GM21447 (cell line): ENCODE measurements around the gene ZFYVE27.

Source experiments
- ATAC-seq: cut with Tn5 transposase; IDR thresholded peaks from one replicate; pipeline ENCODE4 v1.9.1; 2021; ENCODE audit not compliant: unreplicated experiment

Gene ZFYVE27

GRCh38 chr10:97785731-97786130 is 48.8 kb downstream of the ZFYVE27 start:
- ATAC-seq, result no peak

- ATAC-seq, result no peak
These were observed 51.9 kb downstream of the ZFYVE27 start for GRCh38 chr10:97788552-97789442.

- ATAC-seq, result no peak
These were observed 53.0 kb downstream of the ZFYVE27 start for GRCh38 chr10:97789770-97790397.

- peak; percentile 70 for ATAC-seq
These were observed 55.1 kb downstream of the ZFYVE27 start for GRCh38 chr10:97791824-97792721.

GRCh38 chr10:97795886-97796285 is 59.0 kb downstream of the ZFYVE27 start:
- no peak for ATAC-seq

GRCh38 chr10:97796651-97797050 is 59.7 kb downstream of the ZFYVE27 start:
- no peak for ATAC-seq

GRCh38 chr10:97798958-97799610 is 62.2 kb downstream of the ZFYVE27 start:
- no peak for ATAC-seq

GRCh38 chr10:97800474-97800873 is 63.5 kb downstream of the ZFYVE27 start:
- no peak for ATAC-seq

- no peak for ATAC-seq
These were observed 64.5 kb downstream of the ZFYVE27 start for GRCh38 chr10:97801422-97801821.

GRCh38 chr10:97805096-97805884 is 68.4 kb downstream of the ZFYVE27 start:
- no peak for ATAC-seq

GRCh38 chr10:97805949-97806348 is 69.0 kb downstream of the ZFYVE27 start:
- no peak for ATAC-seq

GRCh38 chr10:97810446-97810845 is 73.5 kb downstream of the ZFYVE27 start:
- ATAC-seq, result no peak
